ENCODE results near the gene FAM234B.

DNA sequence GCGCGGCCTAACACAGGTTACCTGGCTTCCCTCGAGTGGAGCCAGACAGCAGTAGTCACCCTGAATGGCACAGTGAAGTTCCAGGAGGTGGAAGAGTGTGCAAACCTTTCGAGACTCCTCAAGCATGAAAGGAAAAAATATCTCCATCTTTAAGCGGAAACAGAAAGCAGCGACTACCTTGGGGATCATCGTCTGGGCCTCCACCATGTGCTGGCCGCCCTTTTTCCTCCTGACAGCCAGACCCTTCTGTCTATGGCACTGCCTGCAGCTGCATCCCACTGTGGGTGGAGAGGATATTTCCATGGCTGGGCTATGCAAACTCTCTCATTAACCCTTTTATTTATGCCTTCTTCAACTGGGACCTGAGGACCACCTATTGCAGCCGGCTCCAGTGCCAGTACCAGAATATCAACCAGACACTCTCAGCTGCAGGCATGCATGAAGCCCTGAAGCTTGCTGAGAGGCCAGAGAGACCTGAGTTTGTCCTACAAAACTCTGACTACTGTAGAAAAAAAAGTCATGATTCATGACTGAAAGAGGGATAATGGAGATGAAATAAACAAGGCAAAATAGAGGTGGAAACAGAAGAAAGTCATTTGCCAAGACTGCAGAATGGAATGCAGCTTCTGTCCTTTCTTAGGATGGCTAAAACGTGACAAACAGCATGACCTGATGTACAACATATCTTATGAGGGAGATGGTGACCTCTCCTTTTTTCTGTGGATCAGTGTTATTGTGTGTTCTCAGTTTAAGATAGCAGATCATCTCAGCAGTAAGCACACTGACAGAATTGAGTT is 41.7 kb upstream of the FAM234B start:
- TF ChIP-seq POLR2A (IDR thresholded peaks at IDR 0.05) (no peak), CTCF (IDR thresholded peaks at IDR 0.05) (no peak)
